B cell (primary cell): ENCODE data around the gene WNK1. TPM values are rescaled to one million over a fixed set of nuclear protein-coding genes. Genes with fewer than 3 reads are reported as not detected.
A peak's percentile ranks its signal among the peaks of the same experiment; 100 is the strongest.

Source experiments
- ATAC-seq: fragments of 200-7000 bp; cut with Tn5 transposase; one replicate; pipeline ENCODE4 v1.10.0; 2021; ENCODE audit warnings: low read depth, mild to moderate bottlenecking, moderate number of reproducible peaks, moderate library complexity
- CTCF ChIA-PET: fragments of 350-600 bp; sonication (Branson Sonifier 250); formaldehyde crosslinking; loops from one replicate; lab custom pipeline; 2021; ENCODE audit warnings: antibody characterized with exemption, inconsistent platforms; lab: Charles Lee
- POLR2A ChIA-PET: fragments of 350-600 bp; sonication (Branson Sonifier 250); formaldehyde crosslinking; loops from one replicate; lab custom pipeline; 2021; ENCODE audit warnings: antibody characterized with exemption; lab: Charles Lee
- DNase-seq: peaks from one replicate; pipeline ENCODE4 v3.0.0; 2013
- H2AFZ ChIP-seq: 2 replicates; pipeline ENCODE4 v1.6.1; 2012; ENCODE audit warnings: mild to moderate bottlenecking, low read depth, low read length; ENCODE audit not compliant: insufficient read depth, poor library complexity, severe bottlenecking
- H3K27ac ChIP-seq, 2 donors: 1 replicate in 1 of 2; 2 replicates in 1 of 2; pipeline ENCODE4 v1.5.1; 2012 to 2013; ENCODE audit warnings: low read length in 2 of 2, mild to moderate bottlenecking in 2 of 2, moderate library complexity in 1 of 2
- H3K27me3 ChIP-seq, 4 experiments: fragments of 200-600 bp in 1 of 4; sonication (generic) in 1 of 4; replicated peaks in 1 of 4; 1 replicate in 2 of 4; 2 replicates in 2 of 4; pipeline versions ENCODE4 v1.6.1 to v1.7.0; 2013 to 2016; ENCODE audit warnings: low read length in 3 of 4, mild to moderate bottlenecking in 2 of 4, mixed read lengths in 1 of 4, moderate library complexity in 1 of 4; ENCODE audit not compliant: insufficient read depth in 4 of 4, control insufficient read depth in 3 of 4; ENCODE audit errors: control extremely low read depth in 1 of 4
- H3K36me3 ChIP-seq, 2 experiments: replicated peaks in 1 of 2; 1 replicate in 1 of 2; 2 replicates in 1 of 2; pipeline versions ENCODE4 v1.6.1 to v1.7.1; 2013; ENCODE audit warnings: low read length in 1 of 2; ENCODE audit not compliant: insufficient read depth in 2 of 2, control insufficient read depth in 1 of 2; ENCODE audit errors: control extremely low read depth in 1 of 2, extremely low read depth in 1 of 2
- H3K4me1 ChIP-seq, 2 donors: fragments of 200-600 bp in 1 of 2; sonication (generic) in 1 of 2; 1 replicate in 1 of 2; 2 replicates in 1 of 2; pipeline versions ENCODE4 v1.5.1 to v1.6.1; 2013 to 2017; ENCODE audit warnings: low read length in 2 of 2; ENCODE audit not compliant: control insufficient read depth in 2 of 2, insufficient read depth in 2 of 2
- H3K4me2 ChIP-seq: replicated peaks from 2 replicates; pipeline ENCODE3; 2012; ENCODE audit warnings: mild to moderate bottlenecking, low read depth, low read length; ENCODE audit not compliant: poor library complexity, severe bottlenecking
- H3K4me3 ChIP-seq, 5 experiments: fragments of 200-600 bp in 1 of 5; sonication (generic) in 1 of 5; 1 replicate in 3 of 5; 2 replicates in 2 of 5; pipeline versions ENCODE4 v1.5.1 to v1.7.0; 2011 to 2016; ENCODE audit warnings: low read length in 4 of 5, mild to moderate bottlenecking in 4 of 5, low read depth in 2 of 5, control low read depth in 1 of 5, moderate library complexity in 1 of 5; ENCODE audit not compliant: insufficient read depth in 1 of 5; ENCODE audit errors: control extremely low read depth in 1 of 5, extremely low read depth in 1 of 5
- H3K79me2 ChIP-seq: fragments of 200-600 bp; sonication (generic); one replicate; pipeline ENCODE4 v1.6.0; 2016; ENCODE audit warnings: low read length; ENCODE audit not compliant: control insufficient read depth, insufficient read depth
- H3K9ac ChIP-seq: fragments of 200-600 bp; sonication (generic); 2 replicates; pipeline ENCODE4 v1.6.1; 2017; ENCODE audit warnings: mild to moderate bottlenecking, low read length, moderate library complexity
- H3K9me3 ChIP-seq, 3 donors: one replicate each; pipeline versions ENCODE4 v1.6.1 to v1.7.1; 2013; ENCODE audit warnings: low read length in 2 of 3; ENCODE audit not compliant: control insufficient read depth in 2 of 3, insufficient read depth in 1 of 3; ENCODE audit errors: control extremely low read depth in 1 of 3
- H4K20me1 ChIP-seq: 2 replicates; pipeline ENCODE4 v1.6.0; 2012; ENCODE audit warnings: mild to moderate bottlenecking, low read length; ENCODE audit not compliant: insufficient read depth, control insufficient read depth, poor library complexity, severe bottlenecking
- H3K27ac Mint-ChIP-seq: one replicate; pipeline ENCODE4 v1.8.0; 2021; ENCODE audit warnings: mixed read lengths
- H3K27me3 Mint-ChIP-seq: one replicate; pipeline ENCODE4 v1.8.0; 2021; ENCODE audit warnings: mixed read lengths
- H3K4me1 Mint-ChIP-seq: one replicate; pipeline ENCODE4 v1.8.0; 2021; ENCODE audit warnings: mixed read lengths
- H3K4me3 Mint-ChIP-seq: one replicate; pipeline ENCODE4 v1.8.0; 2021; ENCODE audit warnings: mixed read lengths
- H3K9me3 Mint-ChIP-seq: one replicate; pipeline ENCODE4 v1.8.0; 2022; ENCODE audit warnings: mixed read lengths; ENCODE audit not compliant: insufficient read depth
- EZH2 ChIP-seq: IDR thresholded peaks from 2 replicates; pipeline ENCODE4 v1.6.1; 2012; ENCODE audit warnings: borderline replicate concordance, low read depth, mild to moderate bottlenecking, moderate library complexity, low read length; ENCODE audit not compliant: insufficient read depth, poor library complexity, severe bottlenecking
- WGBS: methylation state at CpG from one replicate; pipeline ENCODE4 v1.1.5; 2013; ENCODE audit warnings: missing lambda C conversion rate; ENCODE audit not compliant: insufficient coverage; 5-methylcytosine and 5-hydroxymethylcytosine counted together
- intact Hi-C: fragments of 100-400 bp; cut with micrococcal nuclease; formaldehyde crosslinking; loops from one replicate; pipeline ENCODE4 v1.10.0; 2022
- polyA plus RNA-seq: library from polyadenylated mRNA; depleted of rRNA; stranded (reverse); fragments of >200 nt; gene quantifications from 2 replicates; pipeline ENCODE4 v1.2.3, GENCODE V29; 2012
- total RNA-seq, 2 donors: library from RNA; stranded (reverse); fragments of 120-200 nt in 1 of 2; gene quantifications; 1 replicate in 1 of 2; 2 replicates in 1 of 2; pipeline versions ENCODE4 v1.2.3 to v1.2.4, GENCODE V29; 2013 to 2022
- TF ChIP-seq, protein P1 (sequence below): fragments of 200-600 bp; IDR thresholded peaks from one replicate; pipeline ENCODE4 v1.8.0; 2022; ENCODE audit warnings: antibody characterized with exemption, mild to moderate bottlenecking

The WNK1 gene
- total and polyA plus RNA-seq, 2 donors (not counting 1 experiment from before 2014, with no cell fraction given): 43.9 to 188 TPM

GRCh38 chr12:880656-881055 is 128.3 kb downstream of the WNK1 start:
- Histone ChIP-seq H3K9me3 (no peaks in the 10 kb centered on the region), H3K27me3 (no peaks in the 10 kb centered on the region), H3K79me2 (peaks cover 8% of the 10 kb centered on the region), H3K4me3 (no peak overlapping the region), H3K4me1 (no peaks in the 10 kb centered on the region), H3K9ac (no peak overlapping the region), H2AFZ (no peak overlapping the region), H3K27ac (no peak overlapping the region), H3K36me3 (peaks cover 22 to 74% of the 10 kb centered on the region in 2 experiments), H4K20me1 (no peaks in the 10 kb centered on the region), H3K4me2 (no peak overlapping the region)
- CTCF ChIA-PET: no interaction called here
- 100% methylated on average over 1 of the region's 4 CpGs for WGBS
- ATAC-seq (no peak), DNase-seq (no peak)
- POLR2A ChIA-PET: no interaction called here
- H3K4me1 Mint-ChIP-seq: no peaks in the 10 kb centered on the region
- H3K27me3 Mint-ChIP-seq: no peaks in the 10 kb centered on the region
- intact Hi-C loops: no loop called here
- no peaks in the 10 kb centered on the region for H3K9me3 Mint-ChIP-seq
- H3K4me3 Mint-ChIP-seq: no peak overlapping the region
- TF ChIP-seq EZH2: no peak
- TF ChIP-seq, protein P1, sequence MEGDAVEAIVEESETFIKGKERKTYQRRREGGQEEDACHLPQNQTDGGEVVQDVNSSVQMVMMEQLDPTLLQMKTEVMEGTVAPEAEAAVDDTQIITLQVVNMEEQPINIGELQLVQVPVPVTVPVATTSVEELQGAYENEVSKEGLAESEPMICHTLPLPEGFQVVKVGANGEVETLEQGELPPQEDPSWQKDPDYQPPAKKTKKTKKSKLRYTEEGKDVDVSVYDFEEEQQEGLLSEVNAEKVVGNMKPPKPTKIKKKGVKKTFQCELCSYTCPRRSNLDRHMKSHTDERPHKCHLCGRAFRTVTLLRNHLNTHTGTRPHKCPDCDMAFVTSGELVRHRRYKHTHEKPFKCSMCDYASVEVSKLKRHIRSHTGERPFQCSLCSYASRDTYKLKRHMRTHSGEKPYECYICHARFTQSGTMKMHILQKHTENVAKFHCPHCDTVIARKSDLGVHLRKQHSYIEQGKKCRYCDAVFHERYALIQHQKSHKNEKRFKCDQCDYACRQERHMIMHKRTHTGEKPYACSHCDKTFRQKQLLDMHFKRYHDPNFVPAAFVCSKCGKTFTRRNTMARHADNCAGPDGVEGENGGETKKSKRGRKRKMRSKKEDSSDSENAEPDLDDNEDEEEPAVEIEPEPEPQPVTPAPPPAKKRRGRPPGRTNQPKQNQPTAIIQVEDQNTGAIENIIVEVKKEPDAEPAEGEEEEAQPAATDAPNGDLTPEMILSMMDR: no peak
- peak overlapping the region; percentile 33 for H3K27ac Mint-ChIP-seq

DNA sequence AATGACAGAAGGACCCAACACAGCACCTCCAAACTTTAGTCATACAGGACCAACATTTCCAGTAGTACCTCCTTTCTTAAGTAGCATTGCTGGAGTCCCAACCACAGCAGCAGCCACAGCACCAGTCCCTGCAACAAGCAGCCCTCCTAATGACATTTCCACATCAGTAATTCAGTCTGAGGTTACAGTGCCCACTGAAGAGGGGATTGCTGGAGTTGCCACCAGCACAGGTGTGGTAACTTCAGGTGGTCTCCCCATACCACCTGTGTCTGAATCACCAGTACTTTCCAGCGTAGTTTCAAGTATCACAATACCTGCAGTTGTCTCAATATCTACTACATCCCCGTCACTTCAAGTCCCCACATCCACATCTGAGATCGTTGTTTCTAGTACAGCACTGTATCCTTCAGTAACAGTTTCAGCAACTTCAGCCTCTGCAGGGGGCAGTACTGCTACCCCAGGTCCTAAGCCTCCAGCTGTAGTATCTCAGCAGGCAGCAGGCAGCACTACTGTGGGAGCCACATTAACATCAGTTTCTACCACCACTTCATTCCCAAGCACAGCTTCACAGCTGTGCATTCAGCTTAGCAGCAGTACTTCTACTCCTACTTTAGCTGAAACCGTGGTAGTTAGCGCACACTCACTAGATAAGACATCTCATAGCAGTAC is 132.5 kb downstream of the WNK1 start:
- Mint-ChIP-seq H3K4me3 (no peak overlapping the region), H3K27me3 (no peaks in the 10 kb centered on the region), H3K27ac (no peak overlapping the region), H3K9me3 (no peaks in the 10 kb centered on the region), H3K4me1 (no peaks in the 10 kb centered on the region)
- H3K4me3 ChIP-seq: no peak overlapping the region
- peaks cover 8% of the 10 kb centered on the region for H3K79me2 ChIP-seq
- H3K36me3 ChIP-seq: peaks cover 42 to 90% of the 10 kb centered on the region in 2 experiments
- no peaks in the 10 kb centered on the region for H3K4me1 ChIP-seq
- no peaks in the 10 kb centered on the region for H3K9me3 ChIP-seq
- ChIA-PET POLR2A (no interaction called here), CTCF (interaction anchor here (1.0 to 1.1 kb wide), 2 partner anchors 30 to 70 kb away, joined by 3 read pairs; no protein-coding TSS in a partner anchor)
- H2AFZ ChIP-seq: no peak overlapping the region
- H3K4me2 ChIP-seq: no peak overlapping the region
- H3K27ac ChIP-seq: no peak overlapping the region
- no peaks in the 10 kb centered on the region for H3K27me3 ChIP-seq
- TF ChIP-seq EZH2: no peak
- TF ChIP-seq, protein P1: no peak
- no peaks in the 10 kb centered on the region for H4K20me1 ChIP-seq
- 91% methylated on average over 5 of the region's 5 CpGs for WGBS
- no peak for DNase-seq
- H3K9ac ChIP-seq: no peak overlapping the region
- ATAC-seq: no peak
- intact Hi-C loops: no loop called here
